Measurements from ENCODE around the gene NR5A2. TPM values are rescaled to one million over a fixed set of nuclear protein-coding genes. Genes with fewer than 3 reads are reported as not detected.

NR5A2 gene
- total RNA-seq, 4 donors from 2014 or later, result 3.7 to 19.1 (median 11.3) TPM

GRCh38 chr1:200166411-200166810 lies 138.9 kb downstream of the NR5A2 start:
- ATAC-seq (ENCODE audit: low FRiP score) (no peak), DNase-seq (ENCODE audit: low spot score) (no peak)
- TF ChIP-seq, protein P1, sequence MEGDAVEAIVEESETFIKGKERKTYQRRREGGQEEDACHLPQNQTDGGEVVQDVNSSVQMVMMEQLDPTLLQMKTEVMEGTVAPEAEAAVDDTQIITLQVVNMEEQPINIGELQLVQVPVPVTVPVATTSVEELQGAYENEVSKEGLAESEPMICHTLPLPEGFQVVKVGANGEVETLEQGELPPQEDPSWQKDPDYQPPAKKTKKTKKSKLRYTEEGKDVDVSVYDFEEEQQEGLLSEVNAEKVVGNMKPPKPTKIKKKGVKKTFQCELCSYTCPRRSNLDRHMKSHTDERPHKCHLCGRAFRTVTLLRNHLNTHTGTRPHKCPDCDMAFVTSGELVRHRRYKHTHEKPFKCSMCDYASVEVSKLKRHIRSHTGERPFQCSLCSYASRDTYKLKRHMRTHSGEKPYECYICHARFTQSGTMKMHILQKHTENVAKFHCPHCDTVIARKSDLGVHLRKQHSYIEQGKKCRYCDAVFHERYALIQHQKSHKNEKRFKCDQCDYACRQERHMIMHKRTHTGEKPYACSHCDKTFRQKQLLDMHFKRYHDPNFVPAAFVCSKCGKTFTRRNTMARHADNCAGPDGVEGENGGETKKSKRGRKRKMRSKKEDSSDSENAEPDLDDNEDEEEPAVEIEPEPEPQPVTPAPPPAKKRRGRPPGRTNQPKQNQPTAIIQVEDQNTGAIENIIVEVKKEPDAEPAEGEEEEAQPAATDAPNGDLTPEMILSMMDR (IDR thresholded peaks at IDR 0.05), result no peak

DNA sequence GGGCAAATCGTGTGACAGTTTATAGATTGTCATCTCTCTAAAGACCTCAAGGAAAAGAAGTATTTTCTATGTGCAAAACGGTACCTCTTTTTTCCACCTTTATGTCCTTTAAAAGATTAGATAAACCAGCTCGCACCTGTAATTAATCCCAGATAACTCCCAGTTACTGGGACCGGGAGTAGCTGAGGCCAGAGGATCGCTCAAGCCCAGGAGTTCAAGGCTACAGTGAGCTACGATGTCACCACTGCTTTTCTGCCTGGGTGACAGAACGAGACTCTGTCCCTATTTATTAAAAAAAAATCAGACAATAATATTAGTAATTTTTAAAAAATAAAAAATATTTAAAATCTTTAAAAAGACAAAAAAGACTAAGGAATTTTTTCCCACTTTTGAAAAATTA lies 141.4 kb downstream of the NR5A2 start:
- no peak for ATAC-seq (ENCODE audit: low FRiP score)
- no peak for DNase-seq (ENCODE audit: low spot score)
- TF ChIP-seq, protein P1 (IDR thresholded peaks at IDR 0.05), result no peak

- ATAC-seq (ENCODE audit: low FRiP score), result no peak
- no peak for DNase-seq (ENCODE audit: low spot score)
- TF ChIP-seq, protein P1 (IDR thresholded peaks at IDR 0.05), result no peak
Measured at GRCh38 chr1:200172311-200172710, 144.8 kb downstream of the NR5A2 start.

DNA sequence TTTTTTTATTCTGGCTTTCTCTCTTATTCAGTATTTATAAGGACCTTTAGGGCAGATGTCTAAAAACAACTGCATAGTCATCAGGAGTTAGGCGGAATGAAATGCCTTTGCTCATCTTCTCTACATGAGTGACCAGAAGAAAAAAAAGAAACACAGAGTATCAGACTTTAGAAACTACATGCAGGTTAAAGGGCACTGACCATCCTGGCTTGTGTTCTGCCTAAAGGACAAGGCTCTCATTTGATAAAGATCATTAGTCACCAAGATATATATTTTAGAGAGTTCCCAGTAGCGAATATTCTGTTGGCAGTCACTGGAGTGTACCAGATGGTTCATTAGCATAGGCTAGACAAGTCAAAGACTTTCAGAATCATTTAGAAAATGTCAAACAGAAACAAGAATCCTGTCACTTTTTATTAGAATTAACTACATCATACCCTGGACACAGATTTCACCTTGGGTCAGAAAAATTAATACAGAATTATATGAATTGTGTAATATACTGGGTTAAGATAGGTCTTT lies 145.6 kb downstream of the NR5A2 start:
- no peak for DNase-seq (ENCODE audit: low spot score)

DNA sequence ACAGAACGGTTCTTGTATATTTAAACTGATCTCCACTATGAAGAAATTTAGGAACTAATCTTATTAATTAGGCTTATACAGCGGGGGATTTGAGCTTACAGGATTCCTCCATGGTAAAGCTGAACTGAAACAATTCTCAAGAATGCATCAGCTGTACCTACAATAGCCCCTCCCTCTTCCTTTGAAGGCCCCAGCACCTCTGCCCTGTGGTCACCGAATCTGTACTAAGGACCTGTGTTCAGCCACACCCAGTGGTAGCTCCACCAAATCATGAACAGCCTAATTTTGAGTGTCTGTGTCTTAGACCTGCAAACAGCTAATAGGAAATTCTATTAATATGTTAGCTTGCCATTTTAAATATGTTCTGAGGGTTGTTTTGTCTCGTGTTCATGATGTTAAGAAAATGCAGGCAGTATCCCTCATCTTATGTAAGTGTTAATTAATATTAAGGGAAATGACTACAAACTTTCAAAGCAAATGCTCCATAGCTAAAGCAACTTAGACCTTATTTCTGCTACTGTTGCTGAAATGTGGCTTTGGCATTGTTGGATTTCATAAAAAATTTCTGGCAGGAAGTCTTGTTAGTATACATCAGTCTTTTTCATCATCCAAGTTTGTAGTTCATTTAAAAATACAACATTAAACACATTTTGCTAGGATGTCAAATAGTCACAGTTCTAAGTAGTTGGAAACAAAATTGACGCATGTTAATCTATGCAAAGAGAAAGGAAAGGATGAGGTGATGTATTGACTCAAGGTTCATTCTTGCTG lies 147.2 kb downstream of the NR5A2 start:
- no peak for DNase-seq (ENCODE audit: low spot score)
- TF ChIP-seq, protein P1 (IDR thresholded peaks at IDR 0.05), result no peak
- ATAC-seq (ENCODE audit: low FRiP score), result no peak

More for the DNA sequence above, 145.6 kb downstream of the NR5A2 start:
- TF ChIP-seq, protein P1 (IDR thresholded peaks at IDR 0.05), result no peak
- ATAC-seq (ENCODE audit: low FRiP score), result no peak

GRCh38 chr1:200176181-200176580 lies 148.7 kb downstream of the NR5A2 start:
- no peak for ATAC-seq (ENCODE audit: low FRiP score)
- no peak for DNase-seq (ENCODE audit: low spot score)
- TF ChIP-seq, protein P1 (IDR thresholded peaks at IDR 0.05), result no peak

DNA sequence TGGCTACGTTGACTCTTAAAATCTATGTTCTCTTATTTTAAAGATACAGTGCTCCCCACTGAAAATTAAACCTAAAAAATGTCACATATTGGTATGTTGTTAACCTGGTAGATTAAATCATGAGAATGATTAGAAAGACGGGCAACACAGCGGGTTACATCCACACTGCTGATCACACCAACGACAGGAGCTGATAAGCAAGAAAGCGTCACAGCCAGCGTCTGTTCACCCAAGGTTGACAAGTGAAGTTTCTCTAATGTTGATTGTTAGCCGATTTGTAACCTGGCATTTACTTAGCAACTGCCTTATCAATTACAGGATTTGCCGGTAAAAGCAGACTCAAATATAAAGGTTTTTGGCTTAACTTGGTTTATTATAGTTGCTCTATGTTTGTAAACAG lies 149.3 kb downstream of the NR5A2 start:
- ATAC-seq (ENCODE audit: low FRiP score) (no peak), DNase-seq (ENCODE audit: low spot score) (no peak)
- TF ChIP-seq, protein P1 (IDR thresholded peaks at IDR 0.05), result no peak
